Adrenal gland (tissue), 5 donors: ENCODE results near the gene GAL3ST1.

Source experiments
- POLR2A ChIP-seq, 2 donors: fragments of 450-650 bp; IDR thresholded peaks; one replicate each; pipeline ENCODE4 v1.6.1; 2017; ENCODE audit warnings: antibody characterized with exemption in 2 of 2, mild to moderate bottlenecking in 2 of 2, moderate library complexity in 1 of 2
- TF ChIP-seq, protein P1 (sequence below), 6 experiments: fragments of 450-650 bp in 4 of 6; fragments of 200-600 bp in 2 of 6; sonication (generic) in 1 of 6; IDR thresholded peaks; 1 replicate in 5 of 6; 2 replicates in 1 of 6; pipeline versions ENCODE4 v1.5.1 to v1.8.0; 2016 to 2021; ENCODE audit warnings: antibody characterized with exemption in 6 of 6, mild to moderate bottlenecking in 2 of 6, moderate library complexity in 1 of 6
- donor health status: DM: no; HTN: no; CAD: no.

DNA sequence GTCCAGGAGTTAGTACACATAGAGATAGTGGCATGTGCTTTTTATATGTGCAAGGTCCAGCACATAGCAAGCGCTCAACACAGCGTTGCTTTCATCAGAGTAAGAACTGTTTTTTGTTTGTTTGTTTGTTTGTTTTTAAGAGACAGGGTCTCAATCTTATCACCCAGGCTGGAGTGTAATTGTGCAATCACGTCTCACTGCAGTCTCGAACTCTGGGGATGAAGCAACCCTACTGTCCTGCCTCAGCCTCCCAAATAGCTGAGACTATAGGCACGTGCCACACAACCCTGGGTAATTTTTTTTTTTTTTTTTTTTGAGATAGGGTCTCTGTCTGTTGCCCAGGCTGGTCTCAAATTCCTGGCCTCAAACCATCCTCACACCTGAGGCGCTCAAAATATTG lies 43.4 kb upstream of the GAL3ST1 start:
- TF ChIP-seq, protein P1, sequence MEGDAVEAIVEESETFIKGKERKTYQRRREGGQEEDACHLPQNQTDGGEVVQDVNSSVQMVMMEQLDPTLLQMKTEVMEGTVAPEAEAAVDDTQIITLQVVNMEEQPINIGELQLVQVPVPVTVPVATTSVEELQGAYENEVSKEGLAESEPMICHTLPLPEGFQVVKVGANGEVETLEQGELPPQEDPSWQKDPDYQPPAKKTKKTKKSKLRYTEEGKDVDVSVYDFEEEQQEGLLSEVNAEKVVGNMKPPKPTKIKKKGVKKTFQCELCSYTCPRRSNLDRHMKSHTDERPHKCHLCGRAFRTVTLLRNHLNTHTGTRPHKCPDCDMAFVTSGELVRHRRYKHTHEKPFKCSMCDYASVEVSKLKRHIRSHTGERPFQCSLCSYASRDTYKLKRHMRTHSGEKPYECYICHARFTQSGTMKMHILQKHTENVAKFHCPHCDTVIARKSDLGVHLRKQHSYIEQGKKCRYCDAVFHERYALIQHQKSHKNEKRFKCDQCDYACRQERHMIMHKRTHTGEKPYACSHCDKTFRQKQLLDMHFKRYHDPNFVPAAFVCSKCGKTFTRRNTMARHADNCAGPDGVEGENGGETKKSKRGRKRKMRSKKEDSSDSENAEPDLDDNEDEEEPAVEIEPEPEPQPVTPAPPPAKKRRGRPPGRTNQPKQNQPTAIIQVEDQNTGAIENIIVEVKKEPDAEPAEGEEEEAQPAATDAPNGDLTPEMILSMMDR (IDR thresholded peaks at IDR 0.05): no peak
- TF ChIP-seq POLR2A (IDR thresholded peaks at IDR 0.05): no peak
